GM19099 (cell line): Measurements from ENCODE around the gene TMCO1.

Experiments used
- POLR2A ChIP-seq: IDR thresholded peaks from 3 replicates; pipeline ENCODE4 v1.6.1; 2011; ENCODE audit warnings: low read depth; ENCODE audit not compliant: insufficient read length; ENCODE audit errors: extremely low read depth

TMCO1 gene

GRCh38 chr1:165697881-165698760 is 70.5 kb downstream of the TMCO1 start, which contains the start of gene ALDH9A1:
ALDH9A1 (minus strand) TSS chr1:165698562; CDS start chr1:165698558, 4 bp downstream.
- peak; percentile 91 for TF ChIP-seq POLR2A

DNA sequence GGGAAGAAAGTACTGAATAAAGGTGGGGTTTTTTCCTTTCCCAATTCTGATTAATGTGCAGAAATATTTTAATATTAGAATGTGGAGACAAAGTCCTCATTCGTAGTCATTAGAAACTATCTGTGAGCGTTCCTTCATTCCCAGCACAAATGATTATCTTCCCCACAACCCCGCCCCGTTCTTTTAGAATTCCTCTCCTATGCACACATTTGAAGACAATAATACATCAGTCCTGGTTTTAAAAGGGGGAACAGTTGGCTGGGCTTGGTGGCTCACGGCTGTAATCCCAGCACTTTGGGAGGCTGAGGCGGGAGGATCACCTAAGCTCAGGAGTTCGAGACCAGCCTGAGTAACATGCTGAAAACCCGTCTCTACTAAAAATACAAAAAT is 71.2 kb downstream of the TMCO1 start:
- TF ChIP-seq POLR2A, result no peak

GRCh38 chr1:165696625-165697100 is 72.0 kb downstream of the TMCO1 start:
- TF ChIP-seq POLR2A, result no peak

GRCh38 chr1:165695031-165695430 is 73.6 kb downstream of the TMCO1 start:
- no peak for TF ChIP-seq POLR2A

GRCh38 chr1:165688046-165688445 is 80.6 kb downstream of the TMCO1 start:
- TF ChIP-seq POLR2A, result no peak

DNA sequence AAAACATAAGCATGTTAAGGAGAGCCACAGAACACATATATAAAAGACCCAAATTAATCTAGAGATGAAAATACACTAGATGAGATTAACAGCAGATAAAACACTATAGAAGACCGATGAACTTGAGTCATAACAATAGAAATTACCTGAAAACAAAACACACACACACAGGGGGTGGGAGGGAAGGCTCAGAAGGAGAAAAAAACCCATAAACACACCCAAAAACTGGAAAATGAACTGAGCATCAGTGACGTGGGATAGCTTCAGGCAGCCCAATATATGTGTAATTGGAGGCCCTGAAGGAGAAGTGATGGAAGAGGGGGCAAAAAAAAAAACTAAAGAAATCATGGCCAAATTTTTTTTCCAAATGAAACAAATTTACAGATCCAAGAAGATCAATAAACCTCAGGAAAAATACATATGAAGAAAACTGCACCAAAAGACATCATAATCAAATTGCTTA is 81.7 kb downstream of the TMCO1 start:
- TF ChIP-seq POLR2A, result no peak

GRCh38 chr1:165686121-165686970 is 82.3 kb downstream of the TMCO1 start:
- no peak for TF ChIP-seq POLR2A

GRCh38 chr1:165683848-165684485 is 84.7 kb downstream of the TMCO1 start:
- no peak for TF ChIP-seq POLR2A

GRCh38 chr1:165680303-165680702 is 88.4 kb downstream of the TMCO1 start:
- no peak for TF ChIP-seq POLR2A

- no peak for TF ChIP-seq POLR2A
These were observed 89.2 kb downstream of the TMCO1 start for GRCh38 chr1:165679282-165680036.

GRCh38 chr1:165678509-165678908 is 90.2 kb downstream of the TMCO1 start:
- no peak for TF ChIP-seq POLR2A
